WI38 (cell line): ENCODE measurements around the gene ADAM22.
"Not testable (repeated sequence)": the region's sequence is repeated elsewhere in the genome, so short reads cannot be mapped to it uniquely, and the experiment has no call there.

Experiments used
- H3K4me3 ChIP-seq: 2 replicates; pipeline ENCODE4 v1.5.1; 2011; ENCODE audit warnings: low read depth, mild to moderate bottlenecking, control low read depth, low read length
- CTCF ChIP-seq: IDR thresholded peaks from 2 replicates; pipeline ENCODE4 v1.5.1; 2012; ENCODE audit warnings: low read depth, mild to moderate bottlenecking, control low read depth, low read length

Gene ADAM22

GRCh38 chr7:87912121-87912520 is 21.9 kb upstream of the ADAM22 start:
- no peak overlapping the region for H3K4me3 ChIP-seq
- no peak for TF ChIP-seq CTCF

- no peak overlapping the region for H3K4me3 ChIP-seq
- no peak for TF ChIP-seq CTCF
These were observed 15.3 kb upstream of the ADAM22 start for GRCh38 chr7:87918740-87919139.

GRCh38 chr7:87919875-87920274 is 14.2 kb upstream of the ADAM22 start:
- H3K4me3 ChIP-seq, result no peak overlapping the region
- TF ChIP-seq CTCF, result no peak

- H3K4me3 ChIP-seq, result no peak overlapping the region
- TF ChIP-seq CTCF, result no peak
These were observed 13.5 kb upstream of the ADAM22 start for GRCh38 chr7:87920578-87920977.

GRCh38 chr7:87922759-87923395 is 11.2 kb upstream of the ADAM22 start:
- not testable (repeated sequence) for H3K4me3 ChIP-seq

GRCh38 chr7:87926581-87927461 is 7.2 kb upstream of the ADAM22 start:
- TF ChIP-seq CTCF, result no peak
- no peak overlapping the region for H3K4me3 ChIP-seq

GRCh38 chr7:87933605-87933952 is 472 bp upstream of the ADAM22 start:
- H3K4me3 ChIP-seq, result peak overlapping the region; percentile 65
- no peak for TF ChIP-seq CTCF
